ENCODE results near the gene HES2. TPM values are rescaled to one million over a fixed set of nuclear protein-coding genes. Genes with fewer than 3 reads are reported as not detected.

The HES2 gene
- total and polyA plus RNA-seq, 9 of the 15 experiments (the other 6 are each of a cell fraction or from before 2014, with no cell fraction given) = 0.05 to 0.18 (median 0.07) TPM; not detected in 4

GRCh38 chr1:6447016-6447817 is 27.5 kb upstream of the HES2 start (continued):
- TF ChIP-seq LEF1 (IDR thresholded peaks at IDR 0.05) (no peak), PHF8 (IDR thresholded peaks at IDR 0.05; ENCODE audit: borderline replicate concordance, low read length) (peak; percentile 14; the same call in 1 of the 2 replicates), CLOCK (CRISPR knock-in tag; IDR thresholded peaks at IDR 0.05; ENCODE audit: borderline replicate concordance) (no peak), ZNF407 (IDR thresholded peaks at IDR 0.05; ENCODE audit: low read depth) (no peak), ZNF354B (CRISPR knock-in tag; IDR thresholded peaks at IDR 0.05) (no peak), HDAC6 (IDR thresholded peaks at IDR 0.05; ENCODE audit: low read depth, low read length) (no peak), ZBTB7A (IDR thresholded peaks at IDR 0.05; ENCODE audit: borderline replicate concordance, control insufficient read depth, low read depth, low read length) (peak; percentile 36; the same call in 1 of the 2 replicates), SIX5 (IDR thresholded peaks at IDR 0.05; ENCODE audit: borderline replicate concordance in 1 of 2, insufficient read depth in 1 of 2, low read depth in 1 of 2, low read length in 2 of 2) (no peak), NFE2 (IDR thresholded peaks at IDR 0.05; ENCODE audit: low read depth) (no peak), CBFB (CRISPR knock-in tag; IDR thresholded peaks at IDR 0.05) (no peak), ZNF311 (CRISPR knock-in tag; IDR thresholded peaks at IDR 0.05) (no peak)

Data from K562 (cell line).